ENCODE results near the gene COX4I1. TPM values are rescaled to one million over a fixed set of nuclear protein-coding genes. Genes with fewer than 3 reads are reported as not detected.

COX4I1 gene
- total RNA-seq, 1 experiment from 2014 or later: 839 TPM

GRCh38 chr16:85773044-85773443 lies 26.5 kb upstream of the COX4I1 start:
- ATAC-seq (no peak), DNase-seq (ENCODE audit: low read depth, low spot score) (no peak)
- ChIA-PET CTCF (no interaction called here), POLR2A (no interaction called here), RAD21 (ENCODE audit: low non-redundant PET in 1 of 2, low total read pairs in 2 of 2, uncharacterized antibody in 2 of 2, unreplicated experiment in 2 of 2) (no interaction called here)
- Histone ChIP-seq H3K4me3 (replicated peaks in 1 of 2; ENCODE audit: low read depth in 1 of 2, low read length in 2 of 2) (no peak overlapping the region), H3K4me1 (ENCODE audit: control insufficient read depth in 1 of 2, insufficient read depth in 2 of 2, low read length in 2 of 2) (peaks cover 3 to 7% of the 10 kb centered on the region in 2 experiments), H3K9me2 (ENCODE audit: insufficient read depth) (no peaks in the 10 kb centered on the region), H4K20me1 (ENCODE audit: insufficient read depth) (no peaks in the 10 kb centered on the region), H2AFZ (ENCODE audit: low read depth, low read length, poor library complexity, severe bottlenecking) (no peak overlapping the region), H3K79me2 (ENCODE audit: insufficient read depth, low read length) (no peaks in the 10 kb centered on the region), H3K9ac (ENCODE audit: low read length) (no peak overlapping the region), H3K4me2 (ENCODE audit: low read length) (no peak overlapping the region), H3K36me3 (ENCODE audit: control insufficient read depth in 1 of 2, insufficient read depth in 2 of 2, low read length in 2 of 2) (peaks cover 3 to 5% of the 10 kb centered on the region in 2 experiments; a peak in 2 of 4 replicates), H3K27me3 (ENCODE audit: insufficient read depth, low read length) (no peaks in the 10 kb centered on the region), H3K27ac (ENCODE audit: low read depth, low read length) (no peak overlapping the region), H3K9me3 (ENCODE audit: control insufficient read depth in 1 of 2, insufficient read depth in 1 of 2, low read depth in 1 of 2, low read length in 2 of 2) (no peaks in the 10 kb centered on the region)
- no TSS peak for BruUV-seq (replicated peaks)
- intact Hi-C loops (cut with micrococcal nuclease): no loop called here
- TF ChIP-seq ZFX (IDR thresholded peaks at IDR 0.05) (no peak), MAX (IDR thresholded peaks at IDR 0.05) (no peak), SP1 (IDR thresholded peaks at IDR 0.05; ENCODE audit: low read depth) (no peak), FOSL1 (IDR thresholded peaks at IDR 0.05; ENCODE audit: low read depth) (no peak), CEBPB (IDR thresholded peaks at IDR 0.05; ENCODE audit: low read depth) (no peak), TCF7L2 (IDR thresholded peaks at IDR 0.05; ENCODE audit: borderline replicate concordance, extremely low read depth, insufficient read depth, insufficient read length) (no peak), ELF1 (IDR thresholded peaks at IDR 0.05; ENCODE audit: borderline replicate concordance, low read depth) (no peak), YY1 (IDR thresholded peaks at IDR 0.05; ENCODE audit: extremely low read depth, insufficient replicate concordance, low read depth, low read length) (no peak), EZH2phosphoT487 (IDR thresholded peaks at IDR 0.05; ENCODE audit: borderline replicate concordance) (no peak), ZBTB33 (IDR thresholded peaks at IDR 0.05; ENCODE audit: extremely low read depth, insufficient replicate concordance, low read length) (no peak), EGR1 (IDR thresholded peaks at IDR 0.05; ENCODE audit: low read depth) (no peak), POLR2A (IDR thresholded peaks at IDR 0.05; ENCODE audit: borderline replicate concordance, extremely low read depth, insufficient read depth, insufficient read length) (no peak), SRF (IDR thresholded peaks at IDR 0.05; ENCODE audit: low read depth) (no peak), SIN3A (IDR thresholded peaks at IDR 0.05; ENCODE audit: low read depth) (no peak), JUND (IDR thresholded peaks at IDR 0.05) (no peak), EZH2 (IDR thresholded peaks at IDR 0.05) (no peak)
- TF ChIP-seq, protein P1, sequence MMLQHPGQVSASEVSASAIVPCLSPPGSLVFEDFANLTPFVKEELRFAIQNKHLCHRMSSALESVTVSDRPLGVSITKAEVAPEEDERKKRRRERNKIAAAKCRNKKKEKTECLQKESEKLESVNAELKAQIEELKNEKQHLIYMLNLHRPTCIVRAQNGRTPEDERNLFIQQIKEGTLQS (IDR thresholded peaks at IDR 0.05): no peak
- TF ChIP-seq, protein P2, sequence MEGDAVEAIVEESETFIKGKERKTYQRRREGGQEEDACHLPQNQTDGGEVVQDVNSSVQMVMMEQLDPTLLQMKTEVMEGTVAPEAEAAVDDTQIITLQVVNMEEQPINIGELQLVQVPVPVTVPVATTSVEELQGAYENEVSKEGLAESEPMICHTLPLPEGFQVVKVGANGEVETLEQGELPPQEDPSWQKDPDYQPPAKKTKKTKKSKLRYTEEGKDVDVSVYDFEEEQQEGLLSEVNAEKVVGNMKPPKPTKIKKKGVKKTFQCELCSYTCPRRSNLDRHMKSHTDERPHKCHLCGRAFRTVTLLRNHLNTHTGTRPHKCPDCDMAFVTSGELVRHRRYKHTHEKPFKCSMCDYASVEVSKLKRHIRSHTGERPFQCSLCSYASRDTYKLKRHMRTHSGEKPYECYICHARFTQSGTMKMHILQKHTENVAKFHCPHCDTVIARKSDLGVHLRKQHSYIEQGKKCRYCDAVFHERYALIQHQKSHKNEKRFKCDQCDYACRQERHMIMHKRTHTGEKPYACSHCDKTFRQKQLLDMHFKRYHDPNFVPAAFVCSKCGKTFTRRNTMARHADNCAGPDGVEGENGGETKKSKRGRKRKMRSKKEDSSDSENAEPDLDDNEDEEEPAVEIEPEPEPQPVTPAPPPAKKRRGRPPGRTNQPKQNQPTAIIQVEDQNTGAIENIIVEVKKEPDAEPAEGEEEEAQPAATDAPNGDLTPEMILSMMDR (IDR thresholded peaks at IDR 0.05 in 2 of 3, conservative IDR thresholded peaks at IDR 0.05 in 1 of 3; ENCODE audit: borderline replicate concordance in 1 of 3, insufficient read depth in 1 of 3, low read depth in 2 of 3, low read length in 2 of 3): no peak

All from HCT116 (cell line).